Stimulated activated CD4-positive, alpha-beta T cell treated with anti-CD3 and anti-CD28 coated beads, Interleukin-12 subunit alpha, Interleukin-12 subunit beta, amount 100 ng/mL, for 4 hours (primary cell): ENCODE results near the gene SYTL2.
"Not testable (repeated sequence)": the region's sequence is repeated elsewhere in the genome, so short reads cannot be mapped to it uniquely, and the experiment has no call there.

Source experiments
- DNase-seq: peaks from one replicate; pipeline ENCODE4 v3.0.0-alpha.2; 2020

Gene SYTL2

DNA sequence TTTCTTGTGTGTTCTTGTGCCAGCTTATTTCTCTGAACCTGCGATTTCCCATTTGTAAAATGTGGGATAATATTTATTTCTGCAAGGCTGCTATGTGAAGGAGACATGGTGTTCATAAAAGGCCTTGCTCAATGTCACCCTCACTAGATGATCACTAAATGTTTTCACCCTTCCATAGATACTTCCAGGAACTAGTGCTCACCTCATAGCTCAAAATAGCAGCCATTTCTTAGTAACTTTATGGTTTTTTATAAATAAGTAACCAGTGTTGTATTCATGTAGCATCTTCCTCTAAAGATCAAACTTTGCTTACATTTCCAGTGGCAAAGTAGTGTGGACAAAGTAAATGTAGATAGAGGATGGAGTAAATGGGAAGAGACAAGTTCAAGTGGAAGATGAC is 23.8 kb downstream of the SYTL2 start:
- no peak for DNase-seq

DNA sequence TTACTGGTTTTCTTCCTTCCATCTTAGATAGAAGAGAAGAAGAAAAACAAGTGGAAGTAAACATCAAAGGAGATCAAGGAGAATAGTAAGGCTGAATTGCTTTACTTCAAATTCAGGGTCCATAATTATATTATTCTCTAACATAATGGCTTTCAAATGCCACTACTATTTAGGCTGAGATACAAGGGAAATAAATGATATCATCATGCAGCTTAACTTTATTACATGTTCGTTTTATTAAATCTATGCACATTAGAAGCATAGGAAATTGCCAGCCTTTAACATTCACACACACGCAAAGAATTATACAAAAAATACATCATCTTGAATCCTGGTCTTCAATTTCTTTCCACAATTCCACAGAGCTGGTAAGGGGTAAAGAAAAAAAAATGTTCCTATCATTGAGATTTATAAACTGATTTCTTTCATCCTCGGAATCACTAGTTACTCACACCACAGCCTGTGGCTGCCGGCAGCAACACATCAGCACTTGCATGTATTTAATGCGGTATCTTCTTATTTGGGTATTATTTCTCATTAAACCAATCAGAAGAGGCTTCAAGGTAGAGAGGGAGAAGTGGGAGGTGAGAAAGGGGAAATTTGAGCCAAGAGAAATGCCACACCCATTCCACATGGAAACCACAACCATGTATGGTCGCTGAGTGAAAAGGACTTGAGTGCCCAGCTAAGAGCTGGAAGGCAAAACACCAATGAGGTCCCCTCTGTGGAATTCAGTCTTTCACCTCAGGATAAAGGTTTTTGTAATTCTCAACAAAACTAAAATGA is 26.3 kb downstream of the SYTL2 start:
- DNase-seq = no peak

DNA sequence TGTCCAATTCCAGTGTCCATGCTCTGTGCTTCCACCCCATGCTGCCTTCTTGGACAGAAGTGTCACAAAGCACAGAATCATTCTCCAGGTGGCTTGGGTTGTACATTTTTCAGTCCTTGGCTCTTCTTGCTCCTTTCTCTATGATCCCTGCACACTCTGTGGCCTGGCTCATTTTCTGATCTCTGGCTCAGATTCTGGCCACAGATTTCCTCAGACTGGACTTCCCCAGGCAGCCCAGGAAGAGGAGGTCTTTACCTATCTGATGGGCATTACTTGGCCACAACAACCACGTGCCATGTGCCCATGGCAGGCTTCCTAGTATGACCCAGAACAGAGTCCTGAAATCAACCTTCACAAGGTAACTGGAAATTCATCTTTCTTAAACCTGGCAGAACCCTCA is 27.2 kb downstream of the SYTL2 start:
- DNase-seq = no peak

DNA sequence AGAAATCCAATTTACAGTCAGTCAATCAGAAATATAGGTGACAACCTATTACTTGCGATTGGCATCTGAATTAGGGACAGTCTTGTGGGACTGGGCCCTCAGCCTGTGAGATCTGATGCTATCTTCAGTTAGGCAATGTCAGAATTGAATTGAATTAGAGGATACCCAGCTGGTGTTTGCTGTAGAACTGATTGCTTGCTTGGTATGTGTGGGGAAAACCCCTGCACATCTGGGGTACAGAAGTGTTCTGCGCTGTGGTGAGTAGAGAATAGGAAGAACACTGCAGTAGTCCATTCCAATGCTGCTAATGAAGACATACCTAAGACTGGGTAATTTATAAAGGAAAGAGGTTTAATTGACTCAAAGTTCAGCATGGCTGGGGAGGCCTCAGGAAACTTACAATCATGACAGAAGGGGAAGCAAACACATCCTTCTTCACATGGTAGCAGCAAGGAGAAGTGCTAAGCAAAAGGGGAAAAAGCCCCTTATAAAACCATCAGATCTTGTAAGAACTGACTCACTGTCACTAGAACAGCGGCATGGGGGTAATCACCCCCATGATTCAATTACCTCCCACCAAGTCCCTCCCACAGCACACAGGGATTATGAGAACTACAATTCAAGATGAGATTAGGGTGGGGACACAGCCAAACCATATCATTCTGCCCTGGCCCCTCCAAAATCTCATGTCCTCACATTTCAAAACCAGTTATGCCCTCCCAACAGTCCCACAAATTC is 30.0 kb downstream of the SYTL2 start:
- DNase-seq = not testable (repeated sequence)

- no peak for DNase-seq
These were observed 30.8 kb downstream of the SYTL2 start for GRCh38 chr11:85779956-85780640.

GRCh38 chr11:85777603-85777972 is 33.4 kb downstream of the SYTL2 start:
- DNase-seq = not testable (repeated sequence)

GRCh38 chr11:85776951-85777602 is 33.9 kb downstream of the SYTL2 start:
- DNase-seq = no peak

DNA sequence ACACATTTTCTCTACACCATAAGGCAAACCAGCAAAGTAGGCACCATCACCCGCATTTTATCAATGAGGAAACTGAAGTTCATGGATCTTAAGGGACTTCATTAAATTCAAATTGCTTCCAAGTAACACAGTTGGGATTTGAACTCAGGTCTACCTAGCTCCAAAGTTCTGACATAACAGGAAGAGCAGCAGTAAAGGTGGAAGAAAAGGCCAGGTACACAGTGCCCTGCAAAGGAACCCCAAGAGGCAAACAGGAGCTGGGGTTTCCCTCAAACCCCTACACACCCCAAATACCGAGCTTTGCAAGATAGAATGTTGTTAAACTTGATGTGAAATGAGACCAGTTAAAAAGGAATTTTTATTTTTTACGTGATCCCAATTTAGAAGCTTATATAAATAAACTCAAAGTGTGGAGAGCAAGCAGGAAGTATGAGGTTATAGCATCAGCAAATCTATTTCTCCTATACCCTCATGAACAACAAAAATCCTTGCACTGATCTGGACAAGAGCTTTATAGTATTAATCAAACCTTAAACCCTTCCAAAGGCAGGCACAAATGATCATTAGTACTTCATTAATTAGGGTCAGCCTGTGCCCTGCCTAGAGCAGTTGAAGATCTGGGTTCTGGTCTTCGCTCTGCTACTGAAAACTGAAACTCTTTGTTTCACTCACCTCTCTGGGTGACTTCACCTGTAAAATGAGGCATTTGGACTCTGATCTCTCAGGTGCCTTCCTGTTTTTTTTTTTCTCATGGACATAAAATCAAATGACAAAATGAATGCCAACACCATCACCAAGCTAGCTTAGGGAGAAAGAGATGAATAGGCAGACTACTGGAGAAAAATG is 36.5 kb downstream of the SYTL2 start:
- no peak for DNase-seq

DNA sequence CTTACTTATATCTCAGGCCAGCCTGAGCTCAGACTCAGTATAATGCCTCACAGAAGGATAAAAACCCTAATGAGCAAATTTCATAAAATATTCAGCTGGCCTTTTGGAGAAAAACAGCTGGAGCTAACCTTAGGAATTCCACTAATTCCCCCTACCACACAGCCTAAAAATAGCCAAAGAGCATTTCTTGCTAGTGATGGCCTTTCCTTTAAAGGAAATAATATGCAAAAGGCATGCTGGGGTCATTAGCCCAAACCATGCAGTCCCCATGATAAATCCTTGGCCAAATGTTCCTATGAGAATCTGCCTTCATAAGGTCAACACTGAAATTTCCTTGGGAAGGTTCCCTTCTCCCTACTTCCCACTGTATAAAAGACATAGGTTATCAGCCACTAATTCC is 38.2 kb downstream of the SYTL2 start:
- DNase-seq = no peak

- no peak for DNase-seq
These were observed 39.4 kb downstream of the SYTL2 start for GRCh38 chr11:85771568-85771967.

- DNase-seq = no peak
These were observed 41.2 kb downstream of the SYTL2 start for GRCh38 chr11:85769771-85770170.

GRCh38 chr11:85768473-85769146 is 42.3 kb downstream of the SYTL2 start:
- no peak for DNase-seq

DNA sequence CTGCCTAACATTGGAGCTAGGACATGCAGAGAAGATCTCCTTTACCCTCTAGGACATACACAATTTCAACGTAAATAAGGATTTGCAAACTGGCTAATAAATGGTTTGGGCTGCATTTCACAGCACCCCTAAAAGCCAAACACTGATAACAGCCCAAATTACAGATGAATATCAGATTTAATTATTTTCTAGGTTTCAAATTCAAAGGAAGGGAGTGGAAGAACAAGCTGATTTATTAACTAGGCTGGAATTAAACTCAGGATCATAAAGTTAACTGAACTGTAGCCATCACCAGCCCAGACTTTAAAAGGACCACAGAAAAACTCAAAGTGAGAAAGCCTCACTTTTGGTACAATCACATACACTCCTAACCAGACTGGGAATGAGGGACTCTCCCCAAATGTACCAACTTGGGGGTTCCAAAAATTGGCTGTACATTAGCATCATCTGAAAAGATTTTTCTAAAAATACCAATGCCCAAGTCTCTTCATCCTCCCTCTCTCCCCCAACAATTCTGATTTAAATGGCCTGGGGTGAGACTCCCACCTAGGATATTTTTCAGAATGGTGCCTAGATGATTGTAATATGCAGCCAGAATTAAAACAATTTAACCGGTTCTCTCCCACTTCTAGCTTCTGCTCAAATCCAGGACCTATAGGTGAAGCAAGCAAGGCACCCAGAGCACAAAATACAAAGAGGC is 43.5 kb downstream of the SYTL2 start:
- no peak for DNase-seq

- DNase-seq = no peak
These were observed 44.2 kb downstream of the SYTL2 start for GRCh38 chr11:85766721-85767161.

- DNase-seq = no peak
These were observed 46.1 kb downstream of the SYTL2 start for GRCh38 chr11:85764796-85765195.

GRCh38 chr11:85762226-85762625 is 48.7 kb downstream of the SYTL2 start:
- DNase-seq = no peak

GRCh38 chr11:85759915-85760314 is 51.0 kb downstream of the SYTL2 start:
- DNase-seq = no peak

GRCh38 chr11:85758480-85759039 is 52.4 kb downstream of the SYTL2 start:
- DNase-seq = no peak

- DNase-seq = no peak
These were observed 52.9 kb downstream of the SYTL2 start for GRCh38 chr11:85758026-85758425.

DNA sequence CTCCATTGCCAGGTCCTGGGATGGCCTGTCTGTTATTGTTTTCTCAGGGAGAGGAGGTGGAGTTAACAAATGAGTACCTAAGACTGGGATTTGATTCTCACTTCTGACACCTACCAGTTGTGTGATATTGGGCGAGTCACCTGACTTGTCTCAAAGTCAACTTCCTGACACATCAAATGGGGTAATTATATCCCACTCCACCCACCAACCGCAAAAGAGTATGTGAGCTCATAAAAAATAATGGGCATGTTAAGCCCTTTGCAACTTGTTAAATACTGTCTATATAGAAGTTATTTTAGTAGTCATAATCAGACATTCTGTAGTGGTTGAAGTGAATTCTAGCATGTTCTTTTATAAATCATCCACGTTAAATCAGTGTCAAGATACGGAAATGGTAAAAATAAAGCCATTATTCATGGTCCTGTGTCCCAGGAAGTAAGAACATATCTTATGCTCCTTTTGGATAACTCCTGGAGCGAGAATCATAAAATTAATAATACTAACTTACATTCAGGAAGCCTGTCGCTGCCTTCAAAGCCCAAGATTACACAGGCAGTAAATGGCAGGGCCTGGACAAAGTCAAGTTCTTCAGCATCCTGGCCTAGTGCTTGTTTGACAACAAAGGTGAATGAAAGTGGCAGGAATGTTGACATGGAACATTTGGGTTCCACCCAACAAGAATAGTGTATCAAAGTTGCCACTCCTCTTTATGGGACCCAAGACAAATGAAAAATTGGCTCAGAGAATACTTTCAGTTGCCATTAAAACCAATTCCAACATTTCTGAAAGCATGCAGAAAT is 54.3 kb downstream of the SYTL2 start:
- no peak for DNase-seq
